Muscle of leg (tissue), 9 donors: ENCODE results near the gene CLDN1. TPM values are rescaled to one million over a fixed set of nuclear protein-coding genes. Genes with fewer than 3 reads are reported as not detected.

Source experiments
- polyA plus RNA-seq, 8 donors: library from polyadenylated mRNA; unstranded; fragments of 120-200 nt; gene quantifications; one replicate each; pipeline versions ENCODE4 v1.2.1 to v1.2.3, GENCODE V29; 2013; ENCODE audit warnings: inconsistent platforms in 1 of 8, low replicate concordance in 1 of 8; ENCODE audit not compliant: insufficient read length in 8 of 8, insufficient read depth in 1 of 8
- total RNA-seq: library from RNA; stranded (reverse); fragments of 120-200 nt; gene quantifications from one replicate; pipeline ENCODE4 v1.2.4, GENCODE V29; 2013

The CLDN1 gene
- total and polyA plus RNA-seq, 9 donors: 2.1 to 12.3 (median 3.2) TPM

Other genes with a start within 250 kb of the CLDN1 start
- gene P3H2, start 201.5 kb downstream of the CLDN1 start, total RNA-seq: 30.8 TPM
- 10 to 100 TPM; 40.7 to 74.7 (median 58.7) TPM for gene P3H2, start 201.5 kb downstream of the CLDN1 start, polyA plus RNA-seq
- gene CLDN16, start 65.7 kb upstream of the CLDN1 start, total RNA-seq: not detected
- under 1 TPM; 0.08 to 0.56 (median 0.09) TPM for gene CLDN16, start 65.7 kb upstream of the CLDN1 start, polyA plus RNA-seq
- not detected for gene TMEM207, start 127.5 kb upstream of the CLDN1 start, total RNA-seq
- not detected for gene TMEM207, start 127.5 kb upstream of the CLDN1 start, polyA plus RNA-seq
- 15.4 TPM for gene IL1RAP, start 191.6 kb upstream of the CLDN1 start, total RNA-seq
- gene IL1RAP, start 191.6 kb upstream of the CLDN1 start, polyA plus RNA-seq: 10 to 100 TPM in 6 of 8 donors, 1 to 10 TPM in 2; 9.5 to 18.8 (median 14.0) TPM